HG03060 (cell line): ENCODE results near the gene SAP30L.

Source experiments
- ATAC-seq: cut with Tn5 transposase; IDR thresholded peaks from one replicate; pipeline ENCODE4 v1.9.1; 2021; ENCODE audit warnings: low read depth, moderate number of reproducible peaks; ENCODE audit not compliant: unreplicated experiment

The SAP30L gene

DNA sequence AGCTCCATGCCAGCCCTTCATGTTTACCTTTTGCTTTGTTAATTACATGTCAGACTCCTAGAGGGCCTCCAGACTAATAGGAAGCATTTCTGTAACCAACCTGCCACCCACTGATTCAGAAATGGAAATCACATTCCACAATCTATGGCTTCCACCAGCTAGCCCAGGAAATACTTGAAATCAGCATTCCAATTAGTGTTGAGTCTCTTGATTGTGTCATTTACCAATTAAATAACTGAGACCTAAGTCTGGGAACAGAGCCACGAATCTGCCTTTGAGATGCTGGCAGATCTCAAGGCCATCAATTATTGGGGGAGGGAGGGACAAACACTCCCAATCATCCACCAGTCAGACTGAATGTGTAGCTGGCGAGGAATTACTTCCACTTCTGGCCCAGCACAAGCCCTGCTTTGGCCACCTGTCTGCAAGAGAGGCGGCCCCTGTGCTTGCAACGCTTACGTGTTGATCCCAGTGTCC is 27.4 kb upstream of the SAP30L start:
- ATAC-seq, result no peak

DNA sequence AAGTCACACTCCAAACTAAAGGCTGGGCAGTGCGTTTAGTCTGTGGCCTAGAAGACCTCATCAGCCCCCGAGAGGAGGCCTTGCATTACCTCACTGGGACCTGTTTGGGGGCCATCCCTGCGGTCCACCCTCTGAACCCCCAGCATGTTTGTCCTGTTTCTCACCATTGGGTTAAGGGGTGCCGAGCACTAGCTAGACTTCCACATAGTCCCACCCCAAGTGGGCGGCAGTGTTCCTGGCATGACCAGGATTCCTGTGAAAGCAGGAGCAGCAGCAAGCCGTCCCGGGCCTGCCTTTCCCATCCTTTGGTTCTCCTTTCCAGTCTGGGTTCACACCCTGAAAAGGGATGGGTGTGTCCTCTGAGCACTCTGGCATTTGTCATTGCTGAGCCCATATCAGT is 26.6 kb upstream of the SAP30L start:
- ATAC-seq, result no peak

DNA sequence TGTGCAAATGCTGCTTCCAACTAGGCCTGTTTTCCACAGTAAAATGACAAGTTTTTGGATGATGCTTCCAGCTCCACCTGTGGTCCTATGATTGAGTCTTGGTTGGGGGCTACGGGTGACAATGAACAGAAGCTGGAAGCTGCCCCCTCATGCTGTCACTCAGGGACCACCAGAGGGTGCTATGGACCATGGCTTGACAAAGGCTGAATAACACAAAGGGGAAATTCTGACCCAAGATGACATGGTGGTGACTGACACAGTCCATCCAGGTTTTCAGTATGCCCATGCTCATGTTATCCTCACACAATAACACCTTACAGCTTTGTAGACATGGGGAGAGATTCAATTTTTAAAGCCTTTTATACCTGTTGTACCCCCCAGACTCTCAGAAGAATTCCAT is 23.9 kb upstream of the SAP30L start:
- ATAC-seq, result no peak

DNA sequence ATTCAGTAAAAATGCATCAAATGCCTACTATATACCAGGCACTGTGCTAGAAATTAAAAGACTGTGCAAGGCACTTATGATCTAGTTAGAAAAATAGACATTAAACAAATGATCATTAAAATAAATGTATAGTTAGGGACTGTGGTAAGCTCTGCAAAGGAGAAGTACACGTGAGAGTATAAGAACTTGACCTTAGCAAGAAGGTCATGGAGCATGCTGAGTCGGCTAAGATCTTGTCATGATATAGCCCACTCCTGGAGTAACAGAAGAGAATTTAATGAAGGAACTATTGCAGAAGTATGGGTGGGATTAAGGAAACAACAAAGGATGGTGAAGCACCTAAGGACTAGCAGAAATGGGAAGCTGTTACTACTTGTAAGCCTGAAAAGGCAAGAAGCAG is 23.5 kb upstream of the SAP30L start:
- no peak for ATAC-seq

DNA sequence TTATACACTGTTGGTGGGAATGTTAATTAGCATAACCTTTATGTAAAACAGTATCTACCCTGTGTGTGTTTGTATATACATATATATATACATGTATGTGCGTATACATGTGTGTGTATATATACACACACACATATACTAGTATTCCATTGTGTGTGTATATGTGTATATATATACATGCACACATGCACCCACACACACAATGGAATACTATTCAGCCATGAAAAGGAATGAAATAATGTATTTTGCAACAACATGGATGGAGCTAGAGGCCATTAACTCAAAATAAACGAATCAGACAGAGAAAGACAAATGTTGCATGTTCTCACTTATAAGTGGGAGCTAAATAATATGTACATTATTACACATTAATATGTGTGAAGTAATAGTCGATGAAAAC is 17.6 kb upstream of the SAP30L start:
- no peak for ATAC-seq

DNA sequence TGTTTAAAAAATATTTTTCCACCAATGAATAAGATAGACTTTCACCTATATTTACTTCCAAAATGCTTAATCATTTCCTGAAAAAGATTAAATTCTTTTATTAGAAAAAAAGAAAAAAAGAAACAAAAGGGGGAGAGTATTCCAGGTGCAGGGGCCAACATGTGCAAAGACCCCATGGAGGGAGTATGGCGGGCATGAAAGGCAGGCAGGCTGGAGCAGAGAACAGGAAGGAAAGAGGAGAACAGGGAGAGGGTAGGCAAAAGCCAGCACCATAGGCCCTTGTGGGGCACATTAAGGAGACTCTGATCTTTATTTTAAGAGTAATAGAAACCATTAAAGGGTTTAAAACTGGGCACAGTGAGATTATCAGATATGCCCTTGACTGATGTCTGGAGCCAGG is 16.5 kb upstream of the SAP30L start:
- no peak for ATAC-seq

DNA sequence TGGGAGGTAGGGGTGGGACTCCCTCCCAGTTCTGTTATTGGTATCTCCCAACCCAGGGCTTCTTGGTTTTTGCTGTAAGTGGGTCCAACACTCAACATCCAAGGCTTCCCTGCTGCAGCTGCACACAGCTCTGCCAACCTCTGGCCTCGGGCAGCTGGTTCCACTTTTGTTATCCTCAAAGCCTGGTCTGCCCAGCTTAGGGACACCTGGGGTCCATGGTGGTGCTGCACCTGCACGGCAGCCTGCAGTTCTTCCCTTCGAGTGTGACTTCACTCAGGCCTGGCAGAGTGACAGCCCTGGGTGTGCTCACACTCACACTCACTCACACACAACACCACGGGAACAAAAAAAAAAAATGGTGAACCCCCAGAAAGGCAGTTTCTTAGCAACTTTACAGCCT is 15.3 kb upstream of the SAP30L start:
- no peak for ATAC-seq

DNA sequence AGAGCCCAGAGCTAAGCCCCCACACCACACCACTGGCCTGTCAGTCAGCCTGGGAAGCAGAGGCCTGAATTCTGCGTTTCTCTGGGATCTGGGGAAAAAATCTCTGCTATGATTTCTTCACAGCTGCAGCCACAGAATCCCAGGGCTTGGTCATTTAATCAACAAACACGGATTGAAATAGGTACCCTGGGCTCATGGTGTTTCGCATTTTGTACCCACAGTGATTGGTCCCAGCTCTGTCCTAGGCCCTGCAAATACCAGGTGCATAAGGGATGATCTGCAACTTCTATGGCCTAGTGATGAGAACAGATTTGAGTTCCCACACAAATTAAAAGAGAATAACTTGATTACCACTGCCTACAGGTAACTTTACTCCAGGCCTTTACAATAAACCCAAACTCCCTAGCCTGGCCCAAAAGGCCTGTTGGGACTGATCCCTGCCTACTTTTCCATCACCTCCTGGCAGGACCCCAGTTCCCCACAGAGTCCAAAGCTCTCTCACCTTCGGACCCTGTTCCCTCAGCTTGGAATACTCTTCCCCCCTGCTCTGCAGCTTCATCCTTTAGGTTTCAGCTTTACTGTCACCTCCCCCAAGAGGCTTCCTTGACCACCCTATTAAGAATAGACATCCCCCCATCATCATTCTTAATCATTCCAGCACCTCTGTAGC is 14.7 kb upstream of the SAP30L start:
- ATAC-seq, result no peak

DNA sequence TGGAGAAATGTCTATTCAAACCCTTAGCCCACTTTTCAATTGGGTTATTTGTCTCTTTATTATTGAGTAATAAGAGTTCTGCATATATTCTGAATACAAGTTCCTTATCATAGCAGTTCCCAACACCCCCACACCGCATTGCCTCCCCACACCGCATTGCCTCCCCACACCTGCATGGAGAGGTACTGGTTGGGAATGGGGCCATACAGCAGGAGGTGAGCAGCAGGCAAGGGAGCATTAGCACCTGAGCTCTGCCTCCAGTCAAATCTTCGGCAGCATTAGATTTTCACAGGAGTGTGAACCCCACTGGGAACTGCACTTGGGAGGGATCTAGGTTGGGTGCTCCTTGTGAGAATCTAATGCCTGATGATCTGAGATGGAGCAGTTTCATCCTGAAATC is 10.6 kb upstream of the SAP30L start:
- ATAC-seq, result no peak

DNA sequence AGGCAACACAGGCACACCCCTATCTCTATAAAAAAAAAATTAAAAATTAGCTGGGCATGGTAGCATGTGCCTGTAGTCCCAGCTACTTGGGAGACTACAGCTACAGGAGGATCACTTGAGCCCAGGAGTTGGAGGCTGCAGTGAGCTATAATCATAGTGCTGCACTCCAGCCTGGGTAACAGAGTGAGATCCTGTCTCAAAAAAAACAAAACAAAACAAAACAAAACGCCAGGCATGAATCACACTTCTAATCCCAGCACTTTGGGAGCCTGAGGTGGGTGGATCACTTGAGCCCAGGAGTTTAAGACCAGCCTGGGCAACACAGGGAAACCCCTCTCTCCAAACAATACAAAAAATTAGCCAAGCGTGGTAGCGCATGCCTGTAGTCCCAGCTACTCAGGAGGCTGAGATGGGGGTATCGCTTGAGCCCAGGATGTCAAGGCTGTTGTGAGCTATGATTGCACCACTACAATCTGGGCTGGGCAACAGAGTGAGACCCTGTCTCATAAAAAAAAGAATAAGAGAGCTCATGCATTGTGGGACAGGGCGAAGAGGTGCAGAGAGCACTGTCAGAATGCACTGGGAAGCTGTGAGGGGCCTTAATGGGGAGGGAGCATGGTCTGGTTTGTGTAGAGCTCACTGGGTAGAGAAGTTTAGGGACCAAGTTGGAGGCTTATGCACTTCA is 8.4 kb upstream of the SAP30L start:
- ATAC-seq, result no peak

DNA sequence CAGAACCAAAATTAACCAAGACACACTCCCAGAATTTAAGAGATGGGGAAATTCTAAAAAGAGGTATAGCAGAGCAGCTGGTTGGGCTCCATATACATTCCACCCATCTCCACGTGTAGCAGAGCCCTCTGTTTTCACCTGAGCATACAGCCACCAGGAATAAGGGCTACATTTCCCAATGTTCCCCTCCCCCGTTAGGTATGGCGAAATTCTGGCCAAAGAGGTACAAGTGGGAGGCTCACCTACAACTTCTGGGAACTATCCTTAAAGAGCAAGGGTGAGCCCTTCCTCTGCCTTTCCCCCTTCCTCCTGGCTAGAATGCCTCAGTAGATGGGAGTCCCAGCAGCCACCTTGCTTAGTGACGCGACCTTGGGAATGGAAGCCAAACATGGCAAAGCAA is 5.3 kb upstream of the SAP30L start:
- ATAC-seq, result no peak

DNA sequence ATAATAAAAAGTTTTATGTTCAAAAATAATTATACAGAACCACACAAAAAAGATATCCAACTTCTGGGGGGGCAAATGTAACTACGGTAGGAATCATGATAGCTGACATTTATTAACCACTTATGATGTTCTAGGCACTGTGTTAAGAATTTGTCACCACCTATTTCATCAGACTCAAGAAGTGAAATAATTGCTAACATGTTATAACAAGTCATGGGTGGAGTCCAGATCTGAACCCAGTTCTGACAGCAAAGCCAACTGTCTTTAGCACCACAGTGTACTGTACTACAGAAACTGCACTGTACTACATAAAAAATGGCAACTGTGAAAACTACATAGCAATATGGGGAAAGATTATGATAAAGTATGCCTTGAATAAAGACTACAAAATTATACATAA is 3.0 kb upstream of the SAP30L start:
- no peak for ATAC-seq

DNA sequence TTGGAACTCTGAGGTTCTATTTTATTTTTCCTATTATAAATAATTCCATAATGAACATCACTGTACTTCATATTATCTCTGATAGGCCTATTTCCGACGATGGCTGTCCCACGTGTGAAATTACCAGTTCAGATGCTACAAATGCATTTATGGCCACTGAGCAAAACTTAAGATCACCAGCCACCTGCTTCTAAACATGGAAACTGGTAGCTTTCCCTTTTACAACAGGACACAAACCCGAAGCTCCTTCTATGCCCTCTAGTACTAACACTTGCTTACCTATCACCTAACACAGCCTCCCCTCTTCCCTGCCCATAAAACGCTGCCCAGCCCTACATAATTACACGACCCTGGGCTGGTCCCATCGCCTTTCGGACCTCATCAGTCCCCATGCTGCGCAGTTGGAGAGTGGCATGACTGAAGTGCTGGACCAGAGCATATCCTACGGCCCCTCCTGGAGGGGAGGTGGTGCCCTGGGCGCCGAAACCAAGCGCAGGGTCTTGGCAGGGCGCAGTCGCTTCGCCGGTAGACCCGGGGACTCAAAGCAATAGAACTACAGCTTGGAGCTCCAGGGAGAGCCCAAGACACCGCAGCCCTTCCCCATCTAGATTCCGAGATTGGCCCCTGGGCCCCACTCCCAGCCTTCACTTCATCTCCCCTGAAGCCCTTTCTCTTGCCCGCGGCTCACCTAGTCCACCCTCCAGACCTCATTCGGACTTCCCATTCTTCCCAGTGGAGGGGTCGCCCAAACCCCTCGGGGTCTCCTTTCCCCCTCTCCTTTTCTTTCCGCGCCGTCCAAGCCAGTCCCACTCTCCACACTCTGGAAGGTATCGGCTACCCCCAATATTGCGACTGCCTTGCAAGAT is 1.0 kb upstream of the SAP30L start:
- no peak for ATAC-seq

DNA sequence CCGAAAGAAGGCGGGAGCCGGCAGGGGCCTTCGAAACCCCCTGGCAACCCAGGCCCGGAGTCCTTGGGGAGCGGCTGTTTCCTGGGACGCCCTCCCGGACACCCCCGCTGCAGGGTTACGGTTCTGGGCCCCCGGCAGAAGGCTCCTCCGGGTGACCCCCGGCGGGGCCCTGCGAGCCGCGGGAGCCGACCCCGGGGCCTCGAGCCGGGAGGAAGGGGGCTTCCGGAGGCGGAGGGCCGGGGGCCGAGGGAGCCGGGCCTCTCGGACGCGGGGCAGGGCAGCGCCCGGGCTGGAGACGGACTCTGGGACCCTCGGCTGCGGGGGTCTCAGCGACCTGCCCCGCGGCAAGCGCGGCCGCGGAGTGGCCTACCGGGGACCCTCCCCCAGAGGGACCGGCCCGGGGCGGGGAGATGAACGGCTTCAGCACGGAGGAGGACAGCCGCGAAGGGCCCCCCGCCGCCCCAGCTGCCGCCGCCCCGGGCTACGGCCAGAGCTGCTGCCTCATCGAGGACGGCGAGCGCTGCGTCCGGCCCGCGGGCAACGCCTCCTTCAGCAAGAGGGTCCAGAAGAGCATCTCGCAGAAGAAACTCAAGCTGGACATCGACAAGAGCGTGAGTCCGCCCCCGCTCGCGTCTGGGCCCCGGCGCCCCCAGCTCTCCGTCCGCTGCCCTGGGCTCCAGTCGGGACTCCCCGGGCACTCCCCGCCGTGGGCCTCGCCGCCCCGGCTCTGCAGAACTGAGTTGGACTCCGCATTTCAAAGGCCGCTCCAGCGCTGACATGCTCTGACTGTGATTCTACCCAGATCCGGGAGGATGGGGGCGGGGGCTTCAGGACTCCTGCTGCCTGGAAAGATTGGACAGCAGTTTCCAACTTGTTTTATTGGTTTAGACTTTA is 645 bp downstream of the SAP30L start:
- ATAC-seq, result no peak

DNA sequence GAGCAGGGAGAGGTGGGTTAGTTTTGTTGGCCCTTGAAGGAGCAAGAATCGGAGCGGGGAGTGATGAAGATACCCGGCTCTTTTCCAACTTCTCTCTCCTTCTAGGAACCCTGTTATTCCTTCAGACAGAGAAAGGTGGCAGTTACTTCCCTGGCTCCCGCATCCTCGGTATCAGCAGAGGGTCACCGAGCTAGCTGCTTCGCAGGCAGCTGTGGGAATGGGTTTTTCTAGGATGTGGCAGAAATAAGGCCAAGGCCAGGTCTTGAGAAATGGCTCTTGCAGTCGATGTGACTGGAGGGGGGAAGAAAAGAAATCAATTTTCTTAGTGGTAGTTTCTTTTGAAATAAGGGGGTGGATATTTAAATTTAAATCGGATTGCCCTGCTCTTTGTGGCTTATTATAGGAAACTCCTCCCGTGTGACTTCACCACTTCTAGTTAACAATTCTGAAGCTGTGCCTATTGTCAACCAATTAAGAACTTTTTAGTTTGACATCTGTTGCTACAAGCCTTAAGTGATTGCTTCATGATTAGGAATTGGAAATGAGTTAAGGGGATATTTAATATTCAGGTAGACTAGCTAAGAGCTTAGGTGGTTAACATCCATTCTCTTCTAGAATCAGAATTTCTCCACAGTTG is 1.4 kb downstream of the SAP30L start:
- no peak for ATAC-seq

DNA sequence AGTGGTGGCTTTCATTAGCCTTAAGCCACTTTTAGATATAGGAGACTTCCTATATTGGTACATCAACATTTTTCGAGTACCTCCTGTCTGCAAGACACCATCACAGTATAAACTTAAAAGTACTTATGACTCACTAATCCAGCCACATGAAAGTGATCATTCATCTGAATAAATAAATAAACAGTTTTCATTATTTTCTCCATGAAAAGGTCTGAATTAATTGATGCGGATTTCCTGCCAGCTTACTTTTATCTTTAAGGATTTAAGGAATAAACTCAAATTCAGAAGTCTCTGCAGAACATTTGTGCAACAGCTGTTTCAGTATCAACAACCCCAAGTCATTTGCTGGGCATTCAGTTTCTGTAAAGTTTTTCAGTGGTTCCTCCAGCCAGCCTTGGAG is 4.0 kb downstream of the SAP30L start:
- ATAC-seq, result no peak

DNA sequence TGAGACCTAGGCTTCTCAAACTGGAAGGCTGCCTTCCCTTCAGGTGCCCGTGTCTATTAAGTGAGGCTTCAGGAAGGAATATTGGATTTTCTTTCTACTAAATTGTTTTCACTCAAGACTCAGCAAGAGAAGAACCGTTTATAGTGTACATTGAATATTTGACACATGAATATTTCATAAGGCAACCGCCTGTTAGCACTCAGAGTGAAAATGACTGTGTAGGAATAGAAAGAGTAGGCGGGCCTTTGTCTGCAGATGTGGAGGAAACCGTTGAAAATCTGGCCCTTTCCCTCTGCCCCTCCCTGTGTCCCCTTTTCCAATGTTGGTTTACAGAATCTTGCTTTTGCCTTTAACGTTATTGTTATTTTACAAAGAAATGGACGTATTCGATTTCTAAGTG is 6.2 kb downstream of the SAP30L start:
- no peak for ATAC-seq

DNA sequence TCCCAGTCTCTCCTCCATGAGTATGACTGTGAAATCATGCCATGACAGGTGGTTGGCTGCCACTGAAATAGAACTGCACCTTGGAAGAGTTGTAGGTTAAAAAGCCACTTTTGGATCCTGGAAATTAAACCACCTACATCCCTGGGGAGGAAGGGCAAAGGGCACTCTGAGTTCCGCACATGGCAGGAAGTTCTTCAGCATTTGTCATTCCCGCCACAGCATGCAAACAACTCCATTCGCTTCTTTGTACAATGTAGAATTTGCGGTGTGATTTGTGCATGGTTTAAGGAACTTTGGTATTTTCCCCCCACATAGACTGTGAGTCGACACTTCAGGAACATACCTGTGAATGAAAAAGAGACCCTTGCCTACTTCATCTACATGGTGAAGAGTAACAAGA is 9.8 kb downstream of the SAP30L start:
- no peak for ATAC-seq

DNA sequence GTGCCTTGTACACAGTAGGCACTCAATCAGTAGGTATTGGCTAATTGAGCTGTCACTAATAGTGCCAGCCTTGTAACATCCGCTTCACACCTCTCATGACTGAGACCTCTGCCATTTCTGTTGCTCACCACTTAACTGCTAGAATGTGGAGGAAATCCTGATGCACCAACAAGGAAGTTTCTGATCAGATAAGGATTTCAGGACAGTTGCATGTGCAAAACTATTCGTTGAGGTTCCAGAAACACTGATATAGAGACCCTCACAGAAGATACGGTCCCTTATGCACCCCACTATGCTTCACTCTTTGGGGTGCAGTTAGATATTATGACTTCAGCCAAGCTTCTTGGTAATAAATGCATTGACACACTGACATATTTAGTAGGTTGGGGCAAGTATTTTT is 10.7 kb downstream of the SAP30L start:
- ATAC-seq, result no peak

DNA sequence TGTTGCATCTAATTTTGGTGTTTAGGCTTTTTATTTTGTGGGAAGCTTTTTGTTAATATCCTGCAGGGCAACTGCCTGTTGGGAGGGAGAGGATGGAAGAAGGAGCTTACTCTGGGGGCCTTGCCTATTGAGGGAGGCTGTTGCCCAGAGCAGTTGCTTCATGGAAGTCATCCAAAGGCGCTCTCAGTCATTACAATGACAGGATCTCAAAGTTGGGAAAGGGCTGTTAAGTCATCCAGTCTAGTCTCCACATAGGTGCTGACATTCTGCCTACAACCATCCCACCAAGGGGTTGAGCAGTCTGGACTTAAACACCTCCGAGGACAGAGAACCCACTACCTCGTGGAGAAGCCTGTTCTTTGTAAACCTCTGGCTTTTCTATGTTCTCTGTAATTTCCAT is 13.2 kb downstream of the SAP30L start:
- no peak for ATAC-seq
